ENCODE results near the gene TRAPPC12.

DNA sequence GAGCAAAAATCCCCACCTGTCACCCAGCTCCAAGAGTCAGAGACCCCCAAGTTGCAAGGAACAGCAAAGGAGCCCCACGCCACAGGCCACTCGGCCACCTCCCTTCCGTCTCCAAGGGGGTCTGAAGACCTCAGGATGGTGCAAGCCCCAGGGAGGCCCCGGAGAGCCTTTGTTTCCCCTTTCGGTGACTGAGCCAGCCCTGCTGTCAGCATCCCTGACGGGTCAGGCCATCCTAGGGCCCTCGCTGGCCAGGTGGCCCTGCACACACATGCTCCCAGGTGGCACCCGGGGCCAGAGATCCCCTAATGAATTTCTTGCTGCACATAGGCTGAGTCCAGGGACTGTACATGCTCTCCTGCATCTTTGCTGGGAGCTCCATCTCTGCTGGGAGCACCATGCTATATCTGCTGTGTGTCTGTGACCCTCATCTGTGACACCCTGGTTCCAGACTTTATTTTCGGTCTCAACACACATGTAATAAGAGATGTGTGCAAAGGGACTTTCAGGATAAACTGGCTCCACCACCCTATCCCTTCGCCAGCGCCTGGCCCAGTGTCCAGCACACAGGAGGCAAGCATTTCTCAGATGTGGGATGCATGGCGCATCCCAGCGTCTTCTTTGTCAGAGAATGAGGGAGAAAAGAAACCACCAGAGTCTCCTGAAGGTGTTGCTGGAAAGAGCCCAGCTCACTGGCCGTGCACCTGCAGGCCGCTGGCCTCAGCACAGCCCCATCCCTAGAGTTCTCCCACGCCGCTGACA lies 112.4 kb downstream of the TRAPPC12 start:
- TF ChIP-seq, protein P1, sequence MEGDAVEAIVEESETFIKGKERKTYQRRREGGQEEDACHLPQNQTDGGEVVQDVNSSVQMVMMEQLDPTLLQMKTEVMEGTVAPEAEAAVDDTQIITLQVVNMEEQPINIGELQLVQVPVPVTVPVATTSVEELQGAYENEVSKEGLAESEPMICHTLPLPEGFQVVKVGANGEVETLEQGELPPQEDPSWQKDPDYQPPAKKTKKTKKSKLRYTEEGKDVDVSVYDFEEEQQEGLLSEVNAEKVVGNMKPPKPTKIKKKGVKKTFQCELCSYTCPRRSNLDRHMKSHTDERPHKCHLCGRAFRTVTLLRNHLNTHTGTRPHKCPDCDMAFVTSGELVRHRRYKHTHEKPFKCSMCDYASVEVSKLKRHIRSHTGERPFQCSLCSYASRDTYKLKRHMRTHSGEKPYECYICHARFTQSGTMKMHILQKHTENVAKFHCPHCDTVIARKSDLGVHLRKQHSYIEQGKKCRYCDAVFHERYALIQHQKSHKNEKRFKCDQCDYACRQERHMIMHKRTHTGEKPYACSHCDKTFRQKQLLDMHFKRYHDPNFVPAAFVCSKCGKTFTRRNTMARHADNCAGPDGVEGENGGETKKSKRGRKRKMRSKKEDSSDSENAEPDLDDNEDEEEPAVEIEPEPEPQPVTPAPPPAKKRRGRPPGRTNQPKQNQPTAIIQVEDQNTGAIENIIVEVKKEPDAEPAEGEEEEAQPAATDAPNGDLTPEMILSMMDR (IDR thresholded peaks at IDR 0.05), result no peak
- no peak for TF ChIP-seq POLR2A (IDR thresholded peaks at IDR 0.05)

Data from thyroid gland (tissue), 4 donors.